C4-2B (cell line): ENCODE data around the gene COL13A1.

Experiments used
- H3K27ac ChIP-seq: fragments of 450-650 bp; 2 replicates; pipeline ENCODE4 v1.5.1; 2017
- CTCF ChIP-seq: fragments of 450-650 bp; conservative IDR thresholded peaks from 2 replicates; pipeline ENCODE4 v1.5.1; 2017; ENCODE audit warnings: mild to moderate bottlenecking
- ZFX ChIP-seq: fragments of 450-650 bp; IDR thresholded peaks from 2 replicates; pipeline ENCODE4 v1.6.1; 2017

COL13A1 gene

GRCh38 chr10:69844698-69845097 is 43.0 kb downstream of the COL13A1 start:
- TF ChIP-seq CTCF (no peak), ZFX (no peak)
- H3K27ac ChIP-seq, result no peak overlapping the region

GRCh38 chr10:69845574-69846292 is 44.0 kb downstream of the COL13A1 start:
- peak overlapping the region; percentile 64 for H3K27ac ChIP-seq
- TF ChIP-seq CTCF (no peak), ZFX (no peak)

GRCh38 chr10:69846293-69846921 is 44.7 kb downstream of the COL13A1 start:
- H3K27ac ChIP-seq, result peak overlapping the region; percentile 64

GRCh38 chr10:69847458-69847857 is 45.8 kb downstream of the COL13A1 start:
- TF ChIP-seq CTCF (no peak), ZFX (no peak)
- no peak overlapping the region for H3K27ac ChIP-seq

More at GRCh38 chr10:69846293-69846921, 44.7 kb downstream of the COL13A1 start:
- TF ChIP-seq ZFX (no peak), CTCF (no peak)

- H3K27ac ChIP-seq, result no peak overlapping the region
- TF ChIP-seq ZFX (no peak), CTCF (no peak)
These were observed 46.2 kb downstream of the COL13A1 start for GRCh38 chr10:69847883-69848282.

GRCh38 chr10:69848454-69848853 is 46.7 kb downstream of the COL13A1 start:
- TF ChIP-seq CTCF, result no peak

GRCh38 chr10:69849825-69850224 is 48.1 kb downstream of the COL13A1 start:
- TF ChIP-seq ZFX (no peak), CTCF (no peak)

More at GRCh38 chr10:69848454-69848853, 46.7 kb downstream of the COL13A1 start:
- H3K27ac ChIP-seq, result no peak overlapping the region

More at GRCh38 chr10:69849825-69850224, 48.1 kb downstream of the COL13A1 start:
- no peak overlapping the region for H3K27ac ChIP-seq
